SKM-1 (cell line): ENCODE measurements around the gene EFNA3.

Source experiments
- DNase-seq: peaks from one replicate; lab custom pipeline; 2025; ENCODE audit not compliant: unreplicated experiment; lab: John Stamatoyannopoulos, UW

The EFNA3 gene

DNA sequence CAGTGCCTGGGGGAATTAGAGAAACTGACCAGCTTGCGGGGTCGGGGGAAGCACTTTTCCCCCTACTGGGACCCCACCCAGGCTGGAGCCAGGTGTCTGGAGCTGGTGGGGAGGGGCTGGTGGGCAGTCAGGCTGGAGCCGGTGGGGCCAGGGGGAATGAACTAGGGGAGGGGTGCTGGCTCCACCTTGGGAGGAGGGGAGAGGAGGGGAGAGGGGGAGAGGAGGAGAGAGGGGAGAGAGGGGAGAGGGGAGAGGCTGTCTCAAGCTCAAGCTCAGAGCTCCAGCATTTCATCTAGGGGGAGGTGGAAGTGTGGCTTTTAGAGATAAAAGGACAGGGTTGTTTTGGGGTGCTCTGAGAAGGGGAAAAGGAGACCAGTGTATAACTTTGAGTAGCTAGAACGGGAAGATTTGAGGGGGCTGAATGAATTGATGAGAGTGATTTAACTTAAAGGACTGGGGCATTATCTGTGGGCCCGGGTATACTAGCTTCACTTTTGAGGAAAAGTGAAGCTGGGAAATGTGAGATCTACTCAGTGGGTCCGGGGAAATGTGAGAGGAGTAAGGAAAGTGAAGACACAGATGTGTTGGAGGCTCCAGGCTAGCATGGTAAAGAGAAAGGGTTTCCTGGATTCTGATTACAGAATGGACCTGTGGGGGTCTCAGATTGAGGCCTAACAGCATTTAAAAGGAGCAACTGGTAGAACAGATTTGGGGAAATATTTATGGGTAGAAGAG lies 51.8 kb downstream of the EFNA3 start:
- DNase-seq = no peak

DNA sequence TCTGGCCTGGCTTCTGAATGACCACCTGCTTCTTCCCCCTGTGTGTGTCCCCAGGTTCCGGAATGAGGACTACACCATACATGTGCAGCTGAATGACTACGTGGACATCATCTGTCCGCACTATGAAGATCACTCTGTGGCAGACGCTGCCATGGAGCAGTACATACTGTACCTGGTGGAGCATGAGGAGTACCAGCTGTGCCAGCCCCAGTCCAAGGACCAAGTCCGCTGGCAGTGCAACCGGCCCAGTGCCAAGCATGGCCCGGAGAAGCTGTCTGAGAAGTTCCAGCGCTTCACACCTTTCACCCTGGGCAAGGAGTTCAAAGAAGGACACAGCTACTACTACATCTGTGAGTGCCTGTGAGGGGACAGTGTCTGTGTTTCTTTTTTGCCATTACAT lies 52.6 kb downstream of the EFNA3 start:
- DNase-seq = no peak

- DNase-seq = no peak
Measured at GRCh38 chr1:155131856-155132255, 53.2 kb downstream of the EFNA3 start.

- no peak for DNase-seq
Measured at GRCh38 chr1:155133799-155134281, 55.2 kb downstream of the EFNA3 start.

GRCh38 chr1:155134322-155134721 lies 55.7 kb downstream of the EFNA3 start:
- DNase-seq = no peak

DNA sequence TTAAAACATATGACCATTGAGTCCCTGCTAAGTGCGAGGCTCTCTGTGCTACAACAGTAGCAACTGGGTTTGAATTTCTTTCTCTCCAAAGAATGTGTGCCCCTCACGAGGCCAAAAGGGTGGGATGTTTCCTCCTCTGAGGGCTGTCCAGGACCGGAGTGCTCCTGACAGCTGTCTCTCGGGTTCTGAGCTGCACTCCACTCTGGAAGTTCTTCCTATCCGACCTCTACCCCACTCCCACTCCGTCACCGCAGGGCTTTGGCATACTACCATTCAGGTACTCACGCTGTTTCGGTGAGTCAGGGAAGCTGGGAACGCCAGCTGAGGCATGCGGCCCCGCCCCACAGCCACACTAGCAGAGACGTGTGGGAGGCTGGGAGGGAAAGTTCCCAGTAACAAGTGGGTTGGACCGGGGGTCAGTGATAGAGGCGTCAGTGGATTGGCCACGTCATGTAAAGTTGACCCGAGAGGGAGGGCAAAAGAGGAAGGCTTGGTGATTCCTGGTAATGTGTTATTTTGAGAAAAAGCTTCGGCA lies 56.3 kb downstream of the EFNA3 start:
- peak; percentile 32 for DNase-seq

GRCh38 chr1:155135415-155136028 lies 56.9 kb downstream of the EFNA3 start, which contains the start of gene SLC50A1:
Gene SLC50A1 (plus strand): TSS chr1:155135852. CDS start chr1:155135912, 60 bp downstream.
- peak; percentile 86 for DNase-seq

- no peak for DNase-seq
Measured at GRCh38 chr1:155136748-155137147, 58.1 kb downstream of the EFNA3 start.
